NCI-H2081 treated with DMSO at 0.1 percent for 48 hours (cell line): Measurements from ENCODE around the gene ERC1.
"Not testable (repeated sequence)": the region's sequence is repeated elsewhere in the genome, so short reads cannot be mapped to it uniquely, and the experiment has no call there.

Experiments used
- DNase-seq: peaks from one replicate; lab custom pipeline; 2025; lab: John Stamatoyannopoulos, UW

ERC1 gene

DNA sequence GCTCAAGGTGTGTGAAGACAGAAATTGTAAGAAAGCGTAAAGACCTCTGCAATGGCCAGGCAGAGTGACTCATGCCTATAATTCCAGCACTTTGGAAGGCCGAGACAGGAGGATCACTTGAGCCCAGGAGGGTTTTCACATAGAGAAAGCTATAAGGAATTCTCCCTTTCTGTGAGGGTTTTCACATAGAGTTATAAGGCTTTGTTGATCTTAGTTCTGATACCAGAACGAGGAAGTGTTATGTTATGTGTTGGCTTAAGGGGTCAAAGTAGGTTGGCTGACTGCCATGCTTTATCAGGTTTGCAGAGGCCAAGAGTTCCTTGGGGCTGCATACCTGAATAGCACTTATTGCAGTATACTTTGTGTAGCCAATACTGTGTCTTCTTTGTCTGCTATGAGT is 139.1 kb downstream of the ERC1 start:
- no peak for DNase-seq

DNA sequence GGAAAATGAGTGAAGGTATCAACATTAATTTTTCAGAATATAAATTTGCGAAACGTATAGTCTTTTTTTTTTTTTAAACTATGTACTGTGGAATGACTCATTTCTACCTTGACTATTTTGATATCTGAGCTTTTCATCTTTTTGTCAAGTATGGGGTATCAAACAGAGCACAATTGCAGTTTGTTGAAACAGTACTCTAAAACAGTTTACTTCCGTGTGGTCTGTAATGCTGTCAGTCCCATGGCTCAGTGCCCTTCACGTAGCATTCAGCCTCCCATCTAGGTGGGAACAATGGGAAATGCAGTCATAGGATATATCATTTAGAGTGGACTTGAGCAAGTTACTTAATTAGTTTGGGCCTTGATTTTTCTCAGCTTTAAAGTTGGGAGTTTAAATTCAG is 139.5 kb downstream of the ERC1 start:
- DNase-seq, result no peak

DNA sequence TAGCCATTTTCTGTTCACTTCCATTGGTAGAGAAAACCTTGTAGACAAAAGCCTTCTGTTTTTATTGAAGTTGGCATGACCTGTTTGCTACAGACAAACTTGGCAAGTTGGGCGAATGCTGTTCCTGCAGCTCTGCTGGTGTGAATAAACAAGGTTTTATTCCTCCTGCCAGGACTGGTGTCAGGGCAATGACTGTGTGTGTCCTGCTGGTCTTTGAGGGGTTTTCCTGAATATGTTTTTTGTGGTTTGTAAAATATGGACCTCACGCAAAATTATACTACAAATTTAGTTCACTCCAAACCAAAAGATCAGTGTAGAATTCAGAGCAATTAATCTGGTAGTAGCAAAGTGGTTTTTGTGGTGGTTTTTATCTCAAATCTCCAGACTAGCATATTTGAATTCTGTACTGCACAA is 140.8 kb downstream of the ERC1 start:
- no peak for DNase-seq

DNA sequence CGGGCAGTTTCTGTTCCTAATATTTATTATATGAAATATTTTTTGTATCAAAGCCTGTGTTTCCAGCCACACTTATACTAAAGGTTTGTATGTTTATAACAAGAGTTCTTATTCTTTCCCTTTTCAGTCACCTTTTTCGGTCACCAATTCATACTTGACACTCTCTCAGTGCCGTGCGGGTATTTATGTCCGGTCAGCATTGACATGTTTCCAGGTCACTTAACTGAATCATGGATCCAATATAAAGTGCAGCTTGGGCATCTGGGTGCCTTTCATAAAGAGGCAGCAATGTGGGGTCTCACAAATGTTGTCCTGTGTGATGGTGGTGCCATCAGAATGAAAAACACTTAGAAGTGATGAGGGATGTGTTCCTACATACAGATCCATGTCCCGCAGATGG is 141.3 kb downstream of the ERC1 start:
- no peak for DNase-seq

DNA sequence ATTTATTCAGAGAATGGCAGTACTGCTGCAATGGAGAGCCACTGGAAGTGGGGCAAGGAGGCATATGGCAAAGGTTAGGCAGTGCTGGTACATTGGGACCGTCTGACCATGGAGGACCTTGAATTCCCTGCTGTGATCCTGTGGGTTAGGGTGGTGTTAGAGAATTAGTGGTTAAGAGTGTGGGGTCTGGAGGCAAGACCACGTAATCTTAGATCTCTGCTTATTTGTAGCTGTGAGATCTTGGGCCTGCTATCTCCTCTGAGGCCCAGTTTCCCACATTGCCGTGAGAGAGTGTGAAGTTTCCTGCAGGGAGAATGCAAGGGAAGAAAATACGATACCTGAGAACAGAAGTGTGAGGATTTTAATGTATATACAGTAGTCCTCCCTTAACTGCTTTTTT is 147.7 kb downstream of the ERC1 start:
- DNase-seq, result no peak

DNA sequence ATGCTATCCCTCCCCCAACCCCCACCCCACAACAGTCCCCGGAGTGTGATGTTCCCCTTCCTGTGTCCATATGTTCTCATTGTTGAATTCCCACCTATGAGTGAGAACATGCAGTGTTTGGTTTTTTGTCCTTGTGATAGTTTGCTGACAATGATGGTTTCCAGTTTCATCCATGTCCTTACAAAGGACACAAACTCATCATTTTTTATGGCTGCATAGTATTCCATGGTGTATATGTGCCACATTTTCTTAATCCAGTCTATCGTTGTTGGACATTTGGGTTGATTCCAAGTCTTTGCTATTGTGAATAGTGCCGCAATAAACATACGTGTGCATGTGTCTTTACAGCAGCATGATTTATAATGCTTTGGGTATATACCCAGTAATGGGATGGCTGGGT is 155.7 kb downstream of the ERC1 start:
- not testable (repeated sequence) for DNase-seq

DNA sequence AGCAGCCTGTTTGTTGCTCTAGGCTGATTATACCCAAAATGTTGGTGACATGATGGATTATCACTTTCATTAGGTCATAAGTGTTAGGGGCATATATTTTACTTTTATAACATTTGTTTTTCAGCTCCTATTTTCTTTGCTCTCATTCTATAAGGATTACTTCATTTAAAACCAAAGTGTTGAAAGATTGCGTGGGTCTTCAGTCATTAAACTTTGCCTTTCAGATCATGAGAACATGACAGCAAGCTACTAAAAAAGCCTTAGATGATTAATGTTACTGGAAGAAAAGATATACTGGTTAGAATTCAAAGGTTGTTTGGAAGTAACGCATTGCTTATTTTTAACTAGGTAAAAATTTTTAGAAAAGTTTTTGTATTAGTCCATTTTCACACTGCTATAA is 156.8 kb downstream of the ERC1 start:
- no peak for DNase-seq

DNA sequence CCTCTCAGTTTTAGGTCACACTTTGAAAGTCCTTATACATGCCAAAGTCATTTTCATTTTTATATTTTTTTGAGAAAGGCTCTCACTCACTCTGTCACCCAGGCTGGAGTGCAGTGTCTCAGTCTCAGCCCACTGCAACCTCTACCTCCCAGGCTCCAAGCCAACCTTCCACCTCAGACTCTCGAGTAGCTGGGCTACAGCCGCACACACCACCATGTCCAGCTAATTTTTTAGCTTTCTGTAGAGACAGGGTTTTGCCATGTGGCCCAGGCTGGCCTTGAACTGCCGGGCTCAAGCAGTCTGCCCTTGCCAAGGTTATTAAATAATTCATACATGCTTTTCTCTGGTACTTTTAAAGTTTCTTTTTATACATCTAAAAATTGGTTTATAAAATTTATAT is 166.0 kb downstream of the ERC1 start:
- DNase-seq, result no peak

DNA sequence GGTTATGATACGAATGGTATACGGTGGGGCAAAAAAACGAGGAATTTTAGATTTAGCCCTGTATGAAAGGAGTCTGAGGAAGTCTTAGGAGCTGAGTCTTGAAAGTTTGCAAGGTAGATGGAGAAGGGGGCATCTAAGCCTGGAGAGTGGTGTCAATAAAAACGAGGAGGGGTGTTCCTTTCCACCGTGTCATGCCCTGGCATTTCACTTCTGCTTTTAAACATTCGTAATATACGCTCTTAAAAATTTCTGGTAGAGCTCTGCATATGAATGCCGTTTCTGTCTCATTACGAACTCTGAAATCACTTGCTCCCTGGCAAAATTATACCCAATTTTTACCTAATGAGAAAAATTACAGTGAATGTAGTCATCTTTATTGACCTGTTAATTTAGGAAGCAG is 170.2 kb downstream of the ERC1 start:
- DNase-seq, result no peak

DNA sequence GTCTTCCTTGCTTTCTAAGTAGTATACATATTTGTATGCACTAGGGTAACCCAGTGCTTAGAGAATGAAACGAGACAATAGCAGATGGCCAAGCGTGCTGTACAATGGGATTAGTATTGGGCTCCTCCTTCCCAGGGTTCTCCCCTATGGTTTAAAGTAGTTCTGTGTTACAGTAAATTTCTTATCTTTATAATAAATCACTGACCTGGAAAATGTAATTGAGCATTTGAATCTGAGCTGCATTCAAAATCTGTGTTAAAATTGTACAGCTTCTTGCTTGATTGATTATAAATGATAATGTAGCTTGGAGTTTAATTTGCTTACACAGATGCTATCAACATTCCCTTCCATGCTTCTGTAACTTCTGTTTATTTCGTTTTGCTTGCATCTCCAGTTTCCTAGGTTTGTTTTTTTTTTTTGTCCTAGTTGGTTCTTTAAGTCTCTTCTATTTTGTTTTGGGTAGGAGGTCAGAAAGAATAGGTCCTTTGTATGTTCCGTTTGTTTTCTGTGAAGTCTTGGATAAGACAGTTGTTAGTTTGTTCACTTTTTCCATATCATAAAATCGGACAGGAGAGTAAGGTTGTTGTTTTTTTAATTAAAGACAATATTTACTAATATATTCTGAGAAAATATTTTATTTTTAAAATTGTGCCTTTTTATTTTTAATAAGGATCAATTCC is 171.2 kb downstream of the ERC1 start:
- DNase-seq, result no peak

DNA sequence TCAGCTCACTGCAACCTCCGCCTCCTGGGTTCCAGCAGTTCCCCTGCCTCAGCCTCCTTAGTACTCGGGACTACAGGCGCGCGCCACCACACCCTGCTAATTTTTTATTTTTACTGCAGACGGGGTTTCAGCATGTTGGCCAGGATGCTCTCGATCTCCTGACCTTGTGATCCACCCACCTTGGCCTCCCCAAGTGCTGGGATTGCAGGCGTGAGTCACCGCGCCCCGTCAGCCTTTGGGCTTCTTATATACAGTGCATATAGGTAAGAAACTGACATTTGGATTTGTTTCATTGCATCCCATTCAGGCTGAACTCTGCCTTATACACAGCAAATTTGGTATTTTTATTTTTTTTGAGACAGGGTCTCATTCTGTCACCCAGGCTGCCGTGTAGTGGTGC is 176.8 kb downstream of the ERC1 start:
- DNase-seq, result no peak

DNA sequence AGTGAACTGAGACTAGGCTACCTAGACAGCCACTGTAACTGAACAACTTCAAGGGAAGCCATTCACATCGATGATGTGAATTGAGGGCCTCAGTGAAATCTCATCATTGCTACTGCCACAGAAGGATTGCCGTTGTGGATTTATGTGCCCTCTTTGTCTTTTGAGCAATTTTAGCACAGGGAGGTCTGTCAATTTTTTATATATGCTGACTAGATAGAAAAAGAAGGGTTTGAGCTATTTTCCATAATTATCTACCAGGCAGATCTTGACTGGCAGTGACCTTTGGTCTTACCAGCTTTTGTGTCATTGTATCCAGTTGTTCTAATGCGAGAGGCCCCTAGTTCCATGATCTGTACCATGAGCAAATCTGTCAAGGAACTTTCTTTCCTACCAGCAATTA is 179.4 kb downstream of the ERC1 start:
- no peak for DNase-seq

DNA sequence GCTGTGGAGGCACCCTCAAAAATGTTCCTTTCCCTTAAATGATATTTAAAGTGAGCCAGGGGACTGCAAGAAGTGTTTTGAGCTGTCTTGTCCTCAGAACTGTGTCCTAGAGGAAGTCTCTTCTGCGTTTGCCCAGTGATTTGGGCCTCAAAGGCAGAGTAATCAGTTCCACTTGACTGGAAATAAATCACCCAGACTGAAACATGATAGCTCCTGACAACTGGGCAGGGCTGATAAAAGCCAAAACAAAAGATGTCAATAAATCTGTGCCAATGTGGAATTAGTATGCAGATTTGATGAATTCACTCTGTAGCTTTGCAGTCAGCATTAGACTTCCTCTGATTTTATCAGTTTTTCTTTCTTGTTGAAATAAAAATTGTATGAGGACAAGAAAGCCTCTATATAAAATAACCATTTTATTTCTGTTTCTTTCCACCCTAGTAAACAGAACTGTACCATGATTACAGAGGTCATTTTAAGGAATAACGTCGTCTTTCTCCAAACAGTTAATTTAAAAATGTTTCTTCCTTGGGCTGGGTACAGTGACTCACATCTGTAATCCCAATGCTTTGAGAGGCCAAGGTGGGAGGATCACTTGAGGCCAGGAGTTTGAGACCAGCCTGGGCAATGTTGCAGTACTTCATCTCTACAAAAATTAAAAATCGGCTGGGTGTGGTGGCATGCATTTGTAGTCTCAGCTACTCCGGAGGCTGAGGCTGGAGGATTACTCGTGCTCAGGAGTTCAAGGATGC is 180.8 kb downstream of the ERC1 start:
- DNase-seq, result peak; percentile 65

DNA sequence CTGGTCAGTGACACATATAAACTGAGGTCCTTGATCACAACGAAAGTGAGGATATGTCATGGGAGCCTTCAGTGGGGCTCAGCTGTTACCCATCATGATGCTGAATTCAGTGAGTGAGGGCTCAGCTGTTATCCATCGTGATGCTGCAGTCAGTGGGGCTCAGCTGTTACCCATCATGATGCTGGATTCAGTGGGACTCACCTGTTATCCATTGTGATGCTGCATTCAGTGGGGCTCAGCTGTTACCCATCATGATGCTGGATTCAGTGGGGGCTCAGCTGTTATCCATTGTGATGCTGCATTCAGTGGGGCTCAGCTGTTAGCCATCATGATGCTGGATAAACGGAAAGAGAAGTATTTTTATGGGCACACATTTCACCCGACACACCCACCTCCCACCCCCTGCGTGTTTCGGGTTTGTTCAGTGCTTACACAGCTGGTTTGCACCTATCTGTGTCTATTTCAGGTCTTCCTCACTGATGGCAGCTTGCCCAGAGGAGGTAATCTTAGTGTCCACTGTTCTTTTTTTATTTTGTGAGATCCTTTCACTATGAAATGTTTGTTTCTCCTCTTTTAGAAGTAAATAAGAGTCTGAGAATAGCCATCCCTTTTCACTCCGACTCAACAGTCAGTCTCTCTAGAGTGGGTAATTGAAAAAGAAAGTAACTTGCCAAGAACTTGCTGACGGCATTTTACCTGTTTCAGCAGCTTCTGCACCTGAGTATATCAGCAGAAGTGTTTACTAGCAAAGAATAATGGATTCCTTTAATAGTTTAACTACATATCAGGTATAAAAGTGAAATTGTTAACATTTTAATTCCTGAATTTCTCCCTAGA is 183.0 kb downstream of the ERC1 start:
- DNase-seq, result no peak

DNA sequence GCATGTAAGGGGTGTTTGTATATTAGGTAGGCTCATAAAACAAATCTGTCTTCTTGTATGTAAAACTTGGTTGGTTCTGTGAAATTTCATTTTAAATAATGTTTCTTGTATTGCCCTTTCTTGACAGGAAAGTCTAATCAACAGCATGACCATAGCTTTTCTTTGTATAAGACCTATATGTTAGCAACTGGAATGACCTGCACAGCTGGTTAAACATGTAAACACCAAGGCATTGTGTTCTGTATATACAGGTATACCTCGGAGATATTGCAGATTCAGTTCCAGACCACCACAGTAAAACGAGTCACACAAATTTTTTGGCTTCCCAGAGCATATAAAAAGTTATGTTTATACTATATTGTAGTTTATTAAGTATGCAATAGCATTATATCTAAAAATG is 183.6 kb downstream of the ERC1 start:
- DNase-seq, result no peak

DNA sequence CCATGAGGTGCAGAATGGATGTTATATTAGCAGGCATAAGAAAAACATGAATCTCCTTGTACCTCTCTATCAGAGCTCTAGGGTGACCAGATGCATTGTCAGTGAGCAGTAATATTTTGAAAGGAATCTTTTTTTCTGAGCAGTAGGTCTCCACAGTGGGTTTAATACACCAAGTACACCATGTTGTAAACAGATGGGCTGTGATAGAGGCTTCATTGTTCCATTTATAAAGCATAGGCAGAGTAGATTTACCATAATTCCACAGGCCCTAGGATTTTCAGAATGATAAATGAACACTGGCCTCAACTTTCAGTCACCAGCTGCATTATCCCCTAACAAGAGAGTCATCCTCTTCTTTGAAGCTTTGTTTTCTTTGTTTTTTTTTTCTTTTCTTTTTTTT is 185.2 kb downstream of the ERC1 start:
- no peak for DNase-seq

DNA sequence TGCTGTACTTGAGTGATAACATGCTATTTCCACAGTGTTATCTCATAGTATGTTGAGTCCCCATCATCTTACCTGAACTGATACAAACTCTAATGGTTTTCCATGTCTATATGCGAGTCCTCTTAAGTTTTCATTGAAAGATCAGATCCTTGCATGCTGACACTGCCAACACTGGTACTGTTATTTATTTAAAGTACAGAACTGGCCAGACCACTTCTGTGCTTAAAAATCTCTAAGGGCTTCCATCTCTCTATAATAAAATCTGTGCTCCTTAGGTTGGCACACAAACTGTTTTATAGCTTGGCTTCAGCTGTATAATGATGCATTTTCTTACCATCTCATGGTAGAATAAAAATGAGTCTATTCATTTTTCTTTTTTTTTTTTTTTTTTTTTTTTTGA is 188.1 kb downstream of the ERC1 start:
- no peak for DNase-seq

DNA sequence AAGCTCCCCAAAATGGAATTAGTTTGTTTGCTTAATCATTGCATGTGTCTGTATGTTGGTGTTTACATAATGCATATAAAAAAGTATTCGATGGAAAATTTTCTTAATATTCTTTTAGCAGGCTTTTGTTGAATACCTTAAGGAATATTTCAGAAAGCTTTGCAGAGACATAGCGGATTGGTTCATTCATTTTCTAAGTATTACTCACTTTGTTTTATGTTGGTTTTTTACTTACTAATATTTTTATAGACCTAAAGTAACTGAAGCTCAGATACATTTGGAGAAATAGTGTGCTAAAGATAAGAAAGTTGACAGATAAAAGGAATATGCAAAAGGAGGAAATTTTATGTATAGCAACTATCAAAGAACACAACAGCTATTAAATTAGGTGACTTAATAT is 191.0 kb downstream of the ERC1 start:
- DNase-seq, result no peak

DNA sequence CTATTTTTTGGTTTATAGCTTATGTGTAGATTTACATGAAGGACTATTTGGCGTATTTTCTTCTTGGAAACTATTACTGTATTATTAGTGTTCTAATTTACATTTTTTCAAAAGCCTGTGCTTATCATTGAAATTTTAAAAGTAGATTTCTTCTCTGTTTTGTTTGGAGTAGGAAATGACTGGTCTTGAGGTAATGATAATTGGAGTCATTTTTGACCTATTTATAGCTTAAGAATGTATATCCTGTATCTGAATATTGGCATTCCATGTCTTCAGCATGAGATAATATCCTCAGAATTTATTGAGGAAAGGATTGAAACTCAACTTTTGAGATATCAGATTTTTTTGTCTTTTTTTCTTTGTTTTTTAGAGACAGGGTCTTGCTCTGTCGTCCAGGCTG is 193.4 kb downstream of the ERC1 start:
- no peak for DNase-seq

DNA sequence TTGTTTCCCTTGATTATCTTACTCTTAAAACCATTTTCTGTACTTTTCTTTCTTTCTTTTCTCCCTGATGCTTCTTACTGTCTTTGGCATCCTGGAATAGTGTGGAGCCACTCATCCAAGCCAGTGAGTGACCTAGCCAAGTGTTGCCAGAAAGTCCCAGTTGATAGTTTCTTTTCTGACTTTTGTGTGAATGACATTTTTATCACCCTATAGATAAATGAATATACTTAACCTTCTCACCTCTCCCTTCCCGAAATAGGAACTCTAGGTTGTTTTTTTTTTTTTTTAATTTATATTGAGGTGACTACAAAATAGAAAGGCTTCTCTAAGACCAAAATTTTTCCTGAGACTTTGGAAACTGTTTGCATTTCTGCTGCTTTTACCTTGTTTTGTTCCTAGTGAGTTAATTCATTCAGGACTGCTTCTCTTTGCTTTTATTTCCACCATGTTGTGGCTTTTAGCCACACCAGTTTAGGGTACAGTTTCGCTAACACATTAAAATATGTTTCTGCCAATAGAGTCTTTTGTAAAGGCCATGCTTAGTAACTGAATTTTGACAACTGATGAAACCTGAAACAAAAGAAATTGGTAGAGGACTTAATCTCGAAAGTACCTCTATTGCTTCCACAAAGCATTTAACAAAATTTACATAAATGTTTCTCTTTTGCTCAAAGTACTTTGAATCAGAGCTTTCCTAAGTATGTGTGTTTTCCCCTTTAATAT is 194.6 kb downstream of the ERC1 start:
- DNase-seq, result no peak

DNA sequence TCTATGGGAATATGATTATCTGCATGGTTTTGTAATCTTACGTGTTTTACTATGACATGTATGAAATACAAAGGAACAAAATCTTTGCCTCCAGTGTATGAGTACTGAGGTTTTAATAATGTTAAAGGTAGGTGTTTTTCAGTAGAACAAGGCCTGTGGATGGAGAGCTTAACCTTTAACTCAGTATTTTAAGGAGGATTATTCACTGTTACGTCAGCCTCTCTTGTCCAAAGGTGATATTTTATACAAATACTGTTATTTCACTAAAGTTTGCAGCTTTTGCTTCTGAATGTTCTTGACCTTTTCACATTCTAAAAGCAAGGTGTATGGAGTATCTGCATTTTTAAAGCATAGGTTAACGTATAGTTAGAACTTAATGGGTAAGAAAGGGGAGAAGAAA is 195.3 kb downstream of the ERC1 start:
- DNase-seq, result no peak

DNA sequence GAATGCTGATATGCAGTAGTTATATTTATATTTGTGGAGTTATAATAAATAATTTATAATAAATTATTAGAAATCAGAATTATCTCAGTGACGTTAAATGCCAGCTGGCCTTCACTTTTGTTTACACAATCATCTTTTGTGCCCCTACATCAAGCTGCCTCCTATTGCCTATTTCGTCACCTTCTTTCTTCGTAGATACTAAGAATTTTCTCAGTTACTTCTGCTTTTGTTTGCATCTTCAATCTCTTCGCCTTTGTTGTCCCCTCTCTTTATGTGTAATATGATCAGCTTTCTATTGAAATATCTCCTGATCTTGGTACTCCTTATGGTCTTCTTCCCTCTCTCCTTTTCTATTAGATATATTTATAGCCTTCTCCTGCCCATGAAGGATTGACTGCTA is 197.0 kb downstream of the ERC1 start:
- DNase-seq, result no peak
